RWPE1 (cell line): Measurements from ENCODE around the gene MAPK8.

Experiments used
- CTCF ChIA-PET: fragments of 350-600 bp; sonication (Branson Sonifier 250); formaldehyde crosslinking; extraction: SDS; loops from one replicate; lab custom pipeline; 2021; lab: Yijun Ruan, JAX
- POLR2A ChIA-PET: fragments of 400-600 bp; formaldehyde crosslinking; extraction: SDS; loops from one replicate; lab custom pipeline; 2020; ENCODE audit warnings: antibody characterized with exemption; ENCODE audit not compliant: low non-redundant PET; lab: Yijun Ruan, JAX
- DNase-seq: peaks from one replicate; pipeline ENCODE4 v3.0.0; 2012; ENCODE audit warnings: low spot score
- H3K27ac ChIP-seq: fragments of 450-650 bp; 2 replicates; pipeline ENCODE4 v1.5.1; 2017
- TF ChIP-seq, protein P1 (sequence below): fragments of 450-650 bp; conservative IDR thresholded peaks from 2 replicates; pipeline ENCODE4 v1.5.1; 2017; ENCODE audit warnings: low read depth, mild to moderate bottlenecking

The MAPK8 gene

DNA sequence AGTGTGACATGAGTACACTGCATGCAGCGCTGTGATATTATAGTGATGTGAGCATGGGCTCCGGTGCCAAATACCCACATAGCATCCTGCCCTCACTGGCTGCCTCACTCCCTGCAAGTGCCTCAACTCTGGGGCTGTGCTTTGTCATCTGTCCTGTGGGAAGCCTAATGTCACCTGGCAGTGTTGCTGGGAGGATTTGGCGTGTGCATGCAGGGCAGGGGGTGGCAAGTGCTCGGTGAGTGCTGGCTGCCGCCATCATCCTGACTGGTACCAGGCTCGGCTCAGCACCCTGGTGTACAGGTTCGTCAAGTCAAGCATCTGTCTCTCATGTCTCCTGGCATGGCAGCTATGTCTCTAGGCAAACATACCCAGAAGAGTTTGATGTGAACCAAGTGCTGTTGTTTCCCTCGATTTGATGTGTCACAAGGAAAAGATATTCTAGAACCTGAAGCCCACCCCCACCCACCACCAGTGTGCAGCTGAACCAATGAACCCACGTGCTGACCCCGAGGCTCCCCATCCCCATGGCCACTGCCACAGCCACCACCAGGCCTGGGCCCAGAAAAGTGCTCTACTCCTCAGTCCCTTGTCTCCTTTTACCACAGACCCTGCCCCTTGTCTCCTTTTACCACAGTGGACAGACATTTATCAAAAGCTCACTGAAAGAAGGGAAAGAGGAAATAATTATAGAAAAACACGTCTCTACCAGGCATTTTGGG lies 135.8 kb downstream of the MAPK8 start:
- TF ChIP-seq, protein P1, sequence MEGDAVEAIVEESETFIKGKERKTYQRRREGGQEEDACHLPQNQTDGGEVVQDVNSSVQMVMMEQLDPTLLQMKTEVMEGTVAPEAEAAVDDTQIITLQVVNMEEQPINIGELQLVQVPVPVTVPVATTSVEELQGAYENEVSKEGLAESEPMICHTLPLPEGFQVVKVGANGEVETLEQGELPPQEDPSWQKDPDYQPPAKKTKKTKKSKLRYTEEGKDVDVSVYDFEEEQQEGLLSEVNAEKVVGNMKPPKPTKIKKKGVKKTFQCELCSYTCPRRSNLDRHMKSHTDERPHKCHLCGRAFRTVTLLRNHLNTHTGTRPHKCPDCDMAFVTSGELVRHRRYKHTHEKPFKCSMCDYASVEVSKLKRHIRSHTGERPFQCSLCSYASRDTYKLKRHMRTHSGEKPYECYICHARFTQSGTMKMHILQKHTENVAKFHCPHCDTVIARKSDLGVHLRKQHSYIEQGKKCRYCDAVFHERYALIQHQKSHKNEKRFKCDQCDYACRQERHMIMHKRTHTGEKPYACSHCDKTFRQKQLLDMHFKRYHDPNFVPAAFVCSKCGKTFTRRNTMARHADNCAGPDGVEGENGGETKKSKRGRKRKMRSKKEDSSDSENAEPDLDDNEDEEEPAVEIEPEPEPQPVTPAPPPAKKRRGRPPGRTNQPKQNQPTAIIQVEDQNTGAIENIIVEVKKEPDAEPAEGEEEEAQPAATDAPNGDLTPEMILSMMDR: no peak
- ChIA-PET CTCF (interaction anchor here (0.7 kb wide), 2 partner anchors 10 to 59 kb away, joined by 3 to 4 read pairs; no protein-coding TSS in a partner anchor), POLR2A (no interaction called here)

DNA sequence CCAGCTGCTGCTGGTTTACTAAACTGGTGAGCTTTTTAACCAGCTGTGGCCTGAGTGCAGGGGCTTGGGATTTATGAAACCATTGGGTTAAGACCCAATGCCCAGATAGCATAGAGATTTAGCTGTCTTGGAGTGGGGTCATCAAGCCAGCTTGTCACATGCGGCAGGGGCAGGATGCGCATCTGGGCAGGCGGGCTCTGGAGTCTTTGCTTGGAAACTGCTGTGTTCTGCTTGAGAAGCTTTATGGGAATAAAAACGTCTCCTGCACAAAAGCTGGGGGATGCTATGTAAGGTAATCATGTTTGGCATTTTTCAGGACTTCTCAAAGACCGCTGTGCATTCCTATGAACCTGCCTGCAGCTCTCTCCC lies 136.3 kb downstream of the MAPK8 start:
- CTCF ChIA-PET: interaction anchor here (0.7 kb wide), 1 partner anchor 9 kb away, joined by 4 read pairs; no protein-coding TSS in a partner anchor
- H3K27ac ChIP-seq: no peak overlapping the region
- no peak for DNase-seq
- TF ChIP-seq, protein P1: no peak
- POLR2A ChIA-PET: no interaction called here

More for the DNA sequence above, 135.8 kb downstream of the MAPK8 start:
- no peak for DNase-seq
- no peak overlapping the region for H3K27ac ChIP-seq

DNA sequence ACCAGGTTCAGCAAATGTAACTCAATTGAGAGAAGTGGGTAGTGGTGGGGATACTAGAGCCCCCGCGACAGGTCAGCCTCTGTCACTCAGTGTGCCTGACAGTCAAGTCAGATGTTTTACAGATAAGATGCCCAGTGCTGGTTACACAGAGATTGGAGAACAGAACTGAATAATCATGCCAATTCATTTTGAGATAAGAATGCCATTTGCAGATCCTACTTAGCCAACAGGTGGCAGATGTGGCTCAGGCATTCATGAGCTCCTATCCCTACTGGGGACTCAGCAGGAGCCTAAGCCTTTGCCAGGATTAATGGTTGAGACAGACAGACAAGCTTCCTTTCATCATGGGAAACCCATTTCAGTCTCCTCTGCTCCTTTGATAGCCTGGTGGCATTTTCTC lies 137.8 kb downstream of the MAPK8 start:
- H3K27ac ChIP-seq: no peak overlapping the region
- ChIA-PET POLR2A (no interaction called here), CTCF (interaction anchor here (0.6 to 3.5 kb wide), 11 partner anchors 12 to 214 kb away, joined by 3 to 15 read pairs (median 4); no protein-coding TSS in a partner anchor)
- TF ChIP-seq, protein P1: no peak; the same call in 1 of the 2 replicates
- DNase-seq: peak; percentile 57

DNA sequence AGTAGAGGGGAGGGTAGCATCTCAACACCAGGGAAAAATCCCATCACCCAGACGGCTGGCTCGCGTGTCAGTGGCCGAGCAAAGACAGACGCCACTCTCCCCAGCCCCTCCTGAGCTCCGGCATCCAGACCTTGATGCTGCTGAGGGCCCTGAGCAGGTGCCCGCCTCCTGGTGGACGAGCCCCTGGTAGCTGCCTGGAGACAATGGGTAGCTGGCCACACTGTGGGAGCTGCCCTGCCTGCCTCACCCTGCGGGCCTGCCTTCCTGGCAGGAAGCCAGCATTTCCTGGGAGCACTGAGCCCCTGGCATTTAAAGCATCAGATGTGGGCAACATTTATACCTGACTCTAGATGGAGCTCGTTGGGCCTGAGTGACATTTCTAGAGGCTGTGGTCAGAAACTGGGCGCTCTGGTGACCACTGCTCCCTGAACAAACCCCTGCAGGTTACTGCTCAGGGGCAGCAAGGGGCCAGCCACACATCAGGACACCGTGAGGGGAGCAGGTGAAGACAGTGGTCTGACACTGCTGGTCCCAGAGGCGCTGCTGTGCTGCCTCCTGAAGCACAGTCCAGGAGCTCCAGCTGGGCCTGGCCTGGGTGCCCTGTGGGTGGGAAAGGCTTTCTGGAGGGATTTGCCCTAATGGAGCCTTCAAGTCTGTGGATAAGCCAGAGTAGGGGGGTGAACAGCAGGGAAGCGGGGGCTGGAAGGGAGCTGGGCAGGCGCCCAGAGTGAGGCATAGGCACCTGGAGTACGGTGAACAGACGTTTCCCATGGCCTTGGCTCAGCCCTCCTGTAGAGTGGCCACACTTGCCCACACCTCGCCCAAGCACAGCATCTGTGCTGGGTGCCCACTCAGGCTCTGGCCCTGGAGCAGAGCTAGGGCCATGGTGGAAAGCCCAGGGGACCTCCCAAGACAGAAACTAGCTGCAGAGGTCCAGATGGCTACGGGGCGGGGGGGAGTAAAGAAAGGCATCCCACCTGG lies 138.7 kb downstream of the MAPK8 start:
- DNase-seq: no peak
- CTCF ChIA-PET: interaction anchor here (0.6 to 3.5 kb wide), 14 partner anchors 11 to 218 kb away, joined by 3 to 15 read pairs (median 4); no protein-coding TSS in a partner anchor
- TF ChIP-seq, protein P1: no peak
- POLR2A ChIA-PET: no interaction called here
- no peak overlapping the region for H3K27ac ChIP-seq

DNA sequence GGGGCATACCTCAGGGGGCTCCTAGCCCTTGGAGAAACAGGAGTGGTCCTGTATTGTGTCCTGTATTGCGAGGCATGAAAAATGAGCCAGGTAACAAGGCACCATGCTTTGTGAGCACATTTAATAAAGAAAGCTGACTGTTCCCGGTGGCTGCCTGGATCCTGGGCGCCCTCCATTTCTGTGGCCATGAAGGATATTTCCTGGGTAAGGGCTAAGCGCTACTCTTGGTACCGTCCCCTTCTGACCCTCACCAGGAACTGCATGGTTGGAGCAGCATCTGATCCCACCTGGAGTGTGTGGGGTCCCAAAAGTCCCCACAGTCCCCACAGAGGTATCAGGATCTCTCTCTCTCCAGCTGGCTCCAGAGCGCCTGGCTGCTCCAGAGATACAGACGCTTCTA lies 139.5 kb downstream of the MAPK8 start:
- no peak for DNase-seq
- H3K27ac ChIP-seq: no peak overlapping the region
- ChIA-PET CTCF (interaction anchor here (0.9 to 3.5 kb wide), 5 partner anchors 10 to 82 kb away, joined by 4 to 15 read pairs (median 8); no protein-coding TSS in a partner anchor), POLR2A (no interaction called here)
- TF ChIP-seq, protein P1: no peak

DNA sequence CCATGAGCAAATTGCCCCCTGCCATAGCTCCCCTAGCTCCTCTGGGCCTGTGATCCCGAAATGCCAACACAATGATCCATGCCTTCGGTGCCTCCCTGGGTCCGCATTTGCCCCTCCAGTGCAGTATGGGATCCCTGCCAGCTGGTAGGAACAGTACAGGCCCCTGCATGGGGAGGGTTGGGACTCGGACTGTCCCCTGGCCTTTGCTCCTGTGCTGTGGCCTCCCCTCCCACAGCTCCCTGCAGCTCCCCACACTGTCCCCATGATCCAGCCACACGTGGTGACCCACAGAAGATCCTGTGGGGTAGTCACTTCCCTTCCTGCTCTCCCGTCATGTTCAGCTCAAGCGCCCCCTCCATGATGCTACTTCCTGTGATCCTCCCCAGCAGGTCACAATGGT lies 140.3 kb downstream of the MAPK8 start:
- H3K27ac ChIP-seq: no peak overlapping the region
- CTCF ChIA-PET: interaction anchor here (2.7 to 3.5 kb wide), 3 partner anchors 60 to 83 kb away, joined by 8 to 15 read pairs (median 15); no protein-coding TSS in a partner anchor
- TF ChIP-seq, protein P1: no peak
- POLR2A ChIA-PET: interaction anchor here (0.6 kb wide), 1 partner anchor 827 kb away, joined by 3 read pairs; no protein-coding TSS in a partner anchor
- no peak for DNase-seq
